Stimulated activated CD8-positive, alpha-beta memory T cell treated with anti-CD3 and anti-CD28 coated beads, Interleukin-15, amount 100 ng/mL, for 24 hours (primary cell): ENCODE results near the gene ZNG1F.
"Not testable (repeated sequence)": the region's sequence is repeated elsewhere in the genome, so short reads cannot be mapped to it uniquely, and the experiment has no call there.

ENCODE experiments used
- DNase-seq: peaks from one replicate; pipeline ENCODE4 v3.0.0-alpha.2; 2020; ENCODE audit warnings: low read depth

Gene ZNG1F

GRCh38 chr9:41123396-41123795, 65.7 kb downstream of the ZNG1F start:
- not testable (repeated sequence) for DNase-seq

- DNase-seq = not testable (repeated sequence)
Observed at GRCh38 chr9:41120696-41121095, 68.4 kb downstream of the ZNG1F start.

- not testable (repeated sequence) for DNase-seq
Observed at GRCh38 chr9:41119719-41120118, 69.4 kb downstream of the ZNG1F start.

- not testable (repeated sequence) for DNase-seq
Observed at GRCh38 chr9:41119311-41119710, 69.8 kb downstream of the ZNG1F start.

GRCh38 chr9:41113348-41113747, 75.8 kb downstream of the ZNG1F start:
- not testable (repeated sequence) for DNase-seq

GRCh38 chr9:41111414-41111813, 77.7 kb downstream of the ZNG1F start:
- DNase-seq = not testable (repeated sequence)

- DNase-seq = not testable (repeated sequence)
Observed at GRCh38 chr9:41110913-41111312, 78.2 kb downstream of the ZNG1F start.

- not testable (repeated sequence) for DNase-seq
Observed at GRCh38 chr9:41109253-41109652, 79.9 kb downstream of the ZNG1F start.

GRCh38 chr9:41108816-41109215, 80.3 kb downstream of the ZNG1F start:
- not testable (repeated sequence) for DNase-seq

GRCh38 chr9:41106472-41107116, 82.5 kb downstream of the ZNG1F start:
- not testable (repeated sequence) for DNase-seq

GRCh38 chr9:41105557-41106253, 83.4 kb downstream of the ZNG1F start:
- not testable (repeated sequence) for DNase-seq

- not testable (repeated sequence) for DNase-seq
Observed at GRCh38 chr9:41104542-41104941, 84.6 kb downstream of the ZNG1F start.

GRCh38 chr9:41100508-41100907, 88.6 kb downstream of the ZNG1F start:
- DNase-seq = not testable (repeated sequence)

GRCh38 chr9:41098759-41099158, 90.4 kb downstream of the ZNG1F start:
- DNase-seq = not testable (repeated sequence)

GRCh38 chr9:41095060-41095459, 94.1 kb downstream of the ZNG1F start:
- DNase-seq = not testable (repeated sequence)

GRCh38 chr9:41094010-41094773, 94.9 kb downstream of the ZNG1F start:
- DNase-seq = not testable (repeated sequence)

- DNase-seq = not testable (repeated sequence)
Observed at GRCh38 chr9:41090922-41091321, 98.2 kb downstream of the ZNG1F start.

GRCh38 chr9:41090386-41090785, 98.7 kb downstream of the ZNG1F start:
- DNase-seq = not testable (repeated sequence)

- DNase-seq = not testable (repeated sequence)
Observed at GRCh38 chr9:41088450-41089059, 100.6 kb downstream of the ZNG1F start.

- DNase-seq = not testable (repeated sequence)
Observed at GRCh38 chr9:41087929-41088328, 101.2 kb downstream of the ZNG1F start.

- DNase-seq = not testable (repeated sequence)
Observed at GRCh38 chr9:41087157-41087780, 101.8 kb downstream of the ZNG1F start.

GRCh38 chr9:41086685-41087084, 102.4 kb downstream of the ZNG1F start:
- not testable (repeated sequence) for DNase-seq
